ENCODE results near the gene THSD7A.

DNA sequence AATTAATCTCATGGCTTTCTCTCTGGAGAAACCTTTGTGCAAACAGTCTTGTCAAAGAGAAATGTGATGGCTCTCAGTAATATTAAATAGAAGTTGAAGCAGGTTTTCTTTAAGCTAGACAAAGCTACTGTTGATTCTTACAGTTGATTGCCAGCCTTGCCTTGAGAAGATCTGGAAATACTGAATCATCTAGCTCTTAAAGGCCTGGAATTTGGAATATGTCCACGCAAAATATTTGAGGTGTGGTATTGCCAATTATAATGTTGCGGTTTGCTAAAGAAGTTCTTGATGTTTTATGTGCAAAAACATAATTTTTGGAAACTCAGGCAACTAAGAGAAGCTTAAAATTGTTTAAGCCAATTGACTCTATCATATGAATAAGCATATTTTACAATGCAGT is 486.4 kb downstream of the THSD7A start:
- TF ChIP-seq, protein P1, sequence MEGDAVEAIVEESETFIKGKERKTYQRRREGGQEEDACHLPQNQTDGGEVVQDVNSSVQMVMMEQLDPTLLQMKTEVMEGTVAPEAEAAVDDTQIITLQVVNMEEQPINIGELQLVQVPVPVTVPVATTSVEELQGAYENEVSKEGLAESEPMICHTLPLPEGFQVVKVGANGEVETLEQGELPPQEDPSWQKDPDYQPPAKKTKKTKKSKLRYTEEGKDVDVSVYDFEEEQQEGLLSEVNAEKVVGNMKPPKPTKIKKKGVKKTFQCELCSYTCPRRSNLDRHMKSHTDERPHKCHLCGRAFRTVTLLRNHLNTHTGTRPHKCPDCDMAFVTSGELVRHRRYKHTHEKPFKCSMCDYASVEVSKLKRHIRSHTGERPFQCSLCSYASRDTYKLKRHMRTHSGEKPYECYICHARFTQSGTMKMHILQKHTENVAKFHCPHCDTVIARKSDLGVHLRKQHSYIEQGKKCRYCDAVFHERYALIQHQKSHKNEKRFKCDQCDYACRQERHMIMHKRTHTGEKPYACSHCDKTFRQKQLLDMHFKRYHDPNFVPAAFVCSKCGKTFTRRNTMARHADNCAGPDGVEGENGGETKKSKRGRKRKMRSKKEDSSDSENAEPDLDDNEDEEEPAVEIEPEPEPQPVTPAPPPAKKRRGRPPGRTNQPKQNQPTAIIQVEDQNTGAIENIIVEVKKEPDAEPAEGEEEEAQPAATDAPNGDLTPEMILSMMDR (IDR thresholded peaks at IDR 0.05; ENCODE audit: poor library complexity): no peak
- TF ChIP-seq EZH2 (IDR thresholded peaks at IDR 0.05; ENCODE audit: borderline replicate concordance): no peak

Measured in hepatocyte (in vitro differentiated cells).